Activated CD4-positive, alpha-beta T cell treated with anti-CD3 and anti-CD28 coated beads for 36 hours (primary cell): ENCODE data around the gene DAAM2. TPM values are rescaled to one million over a fixed set of nuclear protein-coding genes. Genes with fewer than 3 reads are reported as not detected.

Experiments used
- ATAC-seq: fragments of 200-7000 bp; cut with Tn5 transposase; one replicate; pipeline ENCODE4 v1.10.0; 2021; ENCODE audit warnings: mild to moderate bottlenecking, moderate library complexity
- CTCF ChIA-PET: fragments of 350-600 bp; sonication (Branson Sonifier 250); formaldehyde crosslinking; loops from one replicate; lab custom pipeline; 2021; ENCODE audit warnings: antibody characterized with exemption; lab: Charles Lee
- POLR2A ChIA-PET: fragments of 350-600 bp; sonication (Branson Sonifier 250); formaldehyde crosslinking; loops from one replicate; lab custom pipeline; 2021; ENCODE audit warnings: antibody characterized with exemption, inconsistent platforms; lab: Charles Lee
- DNase-seq: peaks from one replicate; pipeline ENCODE4 v3.0.0-alpha.2; 2020
- H3K27ac Mint-ChIP-seq: one replicate; pipeline ENCODE4 v1.8.0; 2021; ENCODE audit warnings: mixed read lengths
- H3K27me3 Mint-ChIP-seq: one replicate; pipeline ENCODE4 v1.8.0; 2021; ENCODE audit warnings: mixed read lengths
- H3K36me3 Mint-ChIP-seq: one replicate; pipeline ENCODE4 v1.8.0; 2021; ENCODE audit warnings: low read depth, mixed read lengths
- H3K4me1 Mint-ChIP-seq: one replicate; pipeline ENCODE4 v1.8.0; 2021; ENCODE audit warnings: mixed read lengths
- H3K4me3 Mint-ChIP-seq: one replicate; pipeline ENCODE4 v1.8.0; 2021; ENCODE audit warnings: mild to moderate bottlenecking, moderate library complexity, mixed read lengths
- H3K9me3 Mint-ChIP-seq: one replicate; pipeline ENCODE4 v1.8.0; 2021; ENCODE audit warnings: low read depth, mixed read lengths
- intact Hi-C, 2 experiments: fragments of 100-400 bp; cut with DNase I in 1 of 2; cut with micrococcal nuclease in 1 of 2; formaldehyde crosslinking; loops; one replicate each; pipeline versions ENCODE4 v1.14.2 to v1.15.1; 2022 to 2024; cut with DNase I, micrococcal nuclease
- total RNA-seq, 2 experiments: library from RNA; stranded (reverse); gene quantifications; one replicate each; pipeline ENCODE4 v1.2.3, GENCODE V29; 2021

The DAAM2 gene
- total RNA-seq: not detected

GRCh38 chr6:39791850-39792539, at the start of gene DAAM2:
Gene DAAM2 (plus strand): TSS chr6:39792376. CDS start chr6:39856303, 63,927 bp downstream.
- H3K27me3 Mint-ChIP-seq: peaks cover 47% of the 10 kb centered on the region
- POLR2A ChIA-PET: no interaction called here
- no peak within 1 kb of the TSS for H3K4me3 Mint-ChIP-seq

GRCh38 chr6:39746795-39747194, 45.4 kb upstream of the DAAM2 start:
- no peak overlapping the region for H3K27ac Mint-ChIP-seq
- ChIA-PET CTCF (no interaction called here), POLR2A (interaction anchor here (0.7 kb wide), 1 partner anchor 816 kb away, joined by 4 read pairs; no protein-coding TSS in a partner anchor)
- peaks cover 2% of the 10 kb centered on the region for H3K9me3 Mint-ChIP-seq
- ATAC-seq (no peak), DNase-seq (no peak)
- no peaks in the 10 kb centered on the region for H3K36me3 Mint-ChIP-seq
- no peak overlapping the region for H3K4me3 Mint-ChIP-seq
- H3K27me3 Mint-ChIP-seq: peaks cover 11% of the 10 kb centered on the region
- H3K4me1 Mint-ChIP-seq: no peaks in the 10 kb centered on the region
- intact Hi-C loops: no loop called here

More at GRCh38 chr6:39791850-39792539, at the start of gene DAAM2:
- no peak for ATAC-seq
- DNase-seq: peak; percentile 9
- no peaks in the 10 kb centered on the region for H3K36me3 Mint-ChIP-seq
- peaks cover 4% of the 10 kb centered on the region for H3K4me1 Mint-ChIP-seq
- CTCF ChIA-PET: interaction anchor here (0.5 kb wide), 1 partner anchor 1143 kb away, joined by 3 read pairs; no protein-coding TSS in a partner anchor
- H3K9me3 Mint-ChIP-seq: no peaks in the 10 kb centered on the region
- intact Hi-C loops: no loop called here
- H3K27ac Mint-ChIP-seq: no peak within 1 kb of the TSS

- no peak for ATAC-seq
- ChIA-PET CTCF (no interaction called here), POLR2A (no interaction called here)
- no peaks in the 10 kb centered on the region for H3K9me3 Mint-ChIP-seq
- intact Hi-C loops: no loop called here
- no peak overlapping the region for H3K27ac Mint-ChIP-seq
- no peaks in the 10 kb centered on the region for H3K4me1 Mint-ChIP-seq
- DNase-seq: no peak
- H3K27me3 Mint-ChIP-seq: peaks cover 14% of the 10 kb centered on the region
- H3K4me3 Mint-ChIP-seq: no peak overlapping the region
- no peaks in the 10 kb centered on the region for H3K36me3 Mint-ChIP-seq
Measured at GRCh38 chr6:39752835-39753724, 39.1 kb upstream of the DAAM2 start.

DNA sequence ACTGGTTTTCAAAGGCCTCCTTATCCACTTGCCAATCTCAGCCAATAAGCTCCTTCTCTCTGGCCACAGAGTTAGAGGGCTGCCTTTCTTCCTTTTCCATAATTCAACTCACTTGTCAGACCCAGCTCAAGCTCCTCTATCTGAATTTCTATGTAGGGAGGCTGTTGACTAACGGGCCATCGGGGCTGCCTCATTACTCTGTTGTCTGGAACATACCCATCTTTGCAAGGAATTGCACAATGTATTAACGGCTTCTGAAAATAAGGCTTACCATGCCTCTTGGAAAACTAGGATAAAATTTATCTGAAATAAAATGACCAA, 38.5 kb upstream of the DAAM2 start:
- H3K36me3 Mint-ChIP-seq: no peaks in the 10 kb centered on the region
- H3K27ac Mint-ChIP-seq: no peak overlapping the region
- intact Hi-C loops: no loop called here
- H3K4me1 Mint-ChIP-seq: no peaks in the 10 kb centered on the region
- no peak overlapping the region for H3K4me3 Mint-ChIP-seq
- CTCF ChIA-PET: no interaction called here
- no peak for ATAC-seq
- H3K9me3 Mint-ChIP-seq: no peaks in the 10 kb centered on the region
- POLR2A ChIA-PET: no interaction called here
- peaks cover 11% of the 10 kb centered on the region for H3K27me3 Mint-ChIP-seq
- no peak for DNase-seq

GRCh38 chr6:39754514-39755115, 37.6 kb upstream of the DAAM2 start:
- ChIA-PET POLR2A (no interaction called here), CTCF (no interaction called here)
- no peak for DNase-seq
- no peak overlapping the region for H3K27ac Mint-ChIP-seq
- no peaks in the 10 kb centered on the region for H3K9me3 Mint-ChIP-seq
- peaks cover 13% of the 10 kb centered on the region for H3K27me3 Mint-ChIP-seq
- H3K36me3 Mint-ChIP-seq: no peaks in the 10 kb centered on the region
- no peak for ATAC-seq
- H3K4me1 Mint-ChIP-seq: no peaks in the 10 kb centered on the region
- H3K4me3 Mint-ChIP-seq: no peak overlapping the region
- intact Hi-C loops: no loop called here

GRCh38 chr6:39755231-39755630, 36.9 kb upstream of the DAAM2 start:
- no peaks in the 10 kb centered on the region for H3K4me1 Mint-ChIP-seq
- ChIA-PET CTCF (no interaction called here), POLR2A (no interaction called here)
- H3K4me3 Mint-ChIP-seq: no peak overlapping the region
- intact Hi-C loops: no loop called here
- DNase-seq: no peak
- no peaks in the 10 kb centered on the region for H3K9me3 Mint-ChIP-seq
- H3K27me3 Mint-ChIP-seq: peaks cover 12% of the 10 kb centered on the region
- no peak for ATAC-seq
- no peak overlapping the region for H3K27ac Mint-ChIP-seq
- no peaks in the 10 kb centered on the region for H3K36me3 Mint-ChIP-seq

DNA sequence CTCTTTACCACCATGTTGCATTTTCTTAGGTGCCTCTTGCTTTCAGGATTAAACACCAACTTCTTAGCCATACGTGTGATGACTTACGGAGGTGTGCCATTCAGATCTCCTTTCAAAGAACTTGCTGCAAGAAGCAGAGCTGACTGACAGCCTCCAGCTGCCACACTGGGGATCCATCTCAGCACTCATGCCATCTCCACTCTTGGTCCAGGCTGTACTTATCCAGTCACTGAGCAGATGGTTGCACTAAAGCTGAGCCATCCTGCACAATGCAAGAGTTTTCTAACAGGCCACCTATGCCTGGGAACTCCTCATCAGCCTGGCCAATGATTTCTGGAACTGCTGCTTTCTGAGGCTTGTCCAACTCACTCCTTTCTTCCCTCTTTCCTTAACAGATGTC, 35.6 kb upstream of the DAAM2 start:
- no peaks in the 10 kb centered on the region for H3K4me1 Mint-ChIP-seq
- intact Hi-C loops: no loop called here
- ChIA-PET CTCF (interaction anchor here (1.2 kb wide), 1 partner anchor 41 kb away, joined by 3 read pairs; no protein-coding TSS in a partner anchor), POLR2A (no interaction called here)
- H3K4me3 Mint-ChIP-seq: no peak overlapping the region
- no peak overlapping the region for H3K27ac Mint-ChIP-seq
- peaks cover 12% of the 10 kb centered on the region for H3K27me3 Mint-ChIP-seq
- no peaks in the 10 kb centered on the region for H3K36me3 Mint-ChIP-seq
- no peak for DNase-seq
- ATAC-seq: no peak
- no peaks in the 10 kb centered on the region for H3K9me3 Mint-ChIP-seq

DNA sequence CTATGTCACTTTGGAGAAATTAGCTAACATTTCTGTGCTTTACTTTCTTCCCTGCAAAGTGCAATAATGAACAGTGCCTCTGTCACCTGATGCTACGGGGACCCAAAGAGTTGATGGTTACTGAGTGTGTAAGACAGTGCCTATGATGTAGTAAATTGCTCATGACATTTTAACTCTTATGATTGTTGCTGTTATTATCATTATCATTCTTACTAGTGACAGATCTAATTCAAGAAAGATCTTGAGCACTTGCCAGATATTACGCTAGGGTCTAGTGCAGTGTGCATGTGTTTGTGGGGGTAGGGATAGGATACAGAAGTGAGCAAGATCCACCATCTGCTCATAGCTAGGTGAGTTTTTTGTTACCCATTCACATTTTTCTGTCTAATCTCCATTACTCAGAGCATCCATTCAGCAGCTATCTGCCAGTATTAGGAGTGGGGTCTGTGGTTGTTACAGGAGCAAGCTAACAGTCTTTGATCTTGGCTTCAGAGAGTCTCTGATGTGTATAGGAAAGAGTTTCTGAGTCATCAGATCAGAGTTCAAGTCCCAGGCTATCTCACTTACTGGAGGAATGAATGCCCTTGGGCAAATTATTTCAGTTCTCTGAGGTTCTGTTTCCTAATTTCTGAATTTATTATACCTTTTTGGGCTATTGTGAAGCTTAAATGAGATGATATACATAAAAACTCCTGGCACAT, 33.1 kb upstream of the DAAM2 start:
- POLR2A ChIA-PET: no interaction called here
- DNase-seq: no peak
- no peaks in the 10 kb centered on the region for H3K36me3 Mint-ChIP-seq
- ATAC-seq: no peak
- H3K4me3 Mint-ChIP-seq: no peak overlapping the region
- peaks cover 14% of the 10 kb centered on the region for H3K27me3 Mint-ChIP-seq
- no peaks in the 10 kb centered on the region for H3K9me3 Mint-ChIP-seq
- no peak overlapping the region for H3K27ac Mint-ChIP-seq
- CTCF ChIA-PET: no interaction called here
- no peaks in the 10 kb centered on the region for H3K4me1 Mint-ChIP-seq
- intact Hi-C loops: no loop called here

DNA sequence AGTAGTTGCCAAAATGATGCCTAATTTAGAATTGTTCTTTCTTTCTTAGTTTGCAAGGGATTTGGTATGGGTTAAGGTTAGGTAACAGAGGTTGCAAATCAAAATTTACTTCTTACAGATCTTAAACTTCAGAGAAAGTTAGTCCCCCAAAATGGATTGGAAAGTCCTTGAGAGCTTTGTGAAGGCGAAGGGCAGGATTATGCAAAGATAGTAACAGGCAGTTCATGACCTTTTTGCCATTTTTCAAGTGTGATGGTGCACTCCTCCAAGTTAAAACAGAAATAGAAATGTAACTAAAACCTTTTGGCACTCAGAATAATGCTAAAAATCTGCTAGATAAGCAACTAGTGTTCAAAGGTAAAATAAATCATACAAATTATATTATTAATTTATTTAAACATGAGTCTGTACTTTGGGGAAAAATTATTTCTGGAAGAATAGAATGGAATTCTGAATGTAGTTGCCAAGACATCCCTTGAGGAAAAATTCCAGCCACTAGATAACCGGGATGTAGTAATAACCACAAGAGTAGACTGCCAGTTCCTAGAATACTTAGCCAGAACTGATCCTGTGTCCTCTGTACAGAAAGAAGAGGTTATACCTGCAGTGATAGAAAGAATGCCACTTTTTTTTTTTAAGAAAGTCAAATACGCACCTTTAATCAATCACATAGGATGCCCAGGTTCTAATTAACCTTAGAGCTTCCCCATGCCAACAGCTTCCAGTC, 31.8 kb upstream of the DAAM2 start:
- no peaks in the 10 kb centered on the region for H3K36me3 Mint-ChIP-seq
- POLR2A ChIA-PET: no interaction called here
- ATAC-seq: no peak
- no peak overlapping the region for H3K4me3 Mint-ChIP-seq
- peaks cover 13% of the 10 kb centered on the region for H3K27me3 Mint-ChIP-seq
- no peak for DNase-seq
- H3K4me1 Mint-ChIP-seq: no peaks in the 10 kb centered on the region
- no peak overlapping the region for H3K27ac Mint-ChIP-seq
- H3K9me3 Mint-ChIP-seq: no peaks in the 10 kb centered on the region
- CTCF ChIA-PET: interaction anchor here (0.6 kb wide), 1 partner anchor 397 kb away, joined by 3 read pairs; no protein-coding TSS in a partner anchor
- intact Hi-C loops: no loop called here

DNA sequence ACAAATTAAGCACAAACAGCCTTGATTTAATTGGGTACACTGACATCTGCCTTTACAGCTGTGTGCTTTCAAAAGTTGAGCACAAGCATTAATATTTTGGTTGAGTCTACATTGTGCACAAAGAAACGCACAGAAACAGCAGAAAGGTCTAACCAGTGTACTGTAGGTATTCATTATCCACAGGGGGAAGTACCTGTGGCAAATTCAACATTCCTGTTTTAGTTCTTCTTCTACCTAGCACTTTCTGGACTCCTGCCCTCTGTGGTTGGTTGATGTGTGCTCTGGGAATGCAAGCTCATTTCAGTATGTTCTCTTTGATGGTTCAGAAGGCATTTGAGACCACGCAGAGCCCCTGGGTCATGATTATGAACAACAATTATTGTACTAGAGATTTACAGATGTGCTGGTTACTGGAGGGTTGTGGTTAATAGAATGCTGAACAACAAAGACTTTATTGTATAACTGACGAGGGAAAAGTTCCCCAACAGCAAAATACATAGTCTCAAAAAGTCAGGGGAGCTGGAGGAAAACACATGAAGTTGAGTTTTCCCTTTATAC, 26.6 kb upstream of the DAAM2 start:
- ChIA-PET CTCF (no interaction called here), POLR2A (no interaction called here)
- H3K27ac Mint-ChIP-seq: no peak overlapping the region
- no peak overlapping the region for H3K4me3 Mint-ChIP-seq
- DNase-seq (no peak), ATAC-seq (no peak)
- H3K36me3 Mint-ChIP-seq: no peaks in the 10 kb centered on the region
- H3K27me3 Mint-ChIP-seq: peaks cover 13% of the 10 kb centered on the region
- H3K4me1 Mint-ChIP-seq: no peaks in the 10 kb centered on the region
- no peaks in the 10 kb centered on the region for H3K9me3 Mint-ChIP-seq
- intact Hi-C loops: no loop called here
